GDM1 (cell line): Measurements from ENCODE around the gene TFG.

ENCODE experiments used
- DNase-seq: peaks from one replicate; lab custom pipeline; 2025; lab: John Stamatoyannopoulos, UW

TFG gene

DNA sequence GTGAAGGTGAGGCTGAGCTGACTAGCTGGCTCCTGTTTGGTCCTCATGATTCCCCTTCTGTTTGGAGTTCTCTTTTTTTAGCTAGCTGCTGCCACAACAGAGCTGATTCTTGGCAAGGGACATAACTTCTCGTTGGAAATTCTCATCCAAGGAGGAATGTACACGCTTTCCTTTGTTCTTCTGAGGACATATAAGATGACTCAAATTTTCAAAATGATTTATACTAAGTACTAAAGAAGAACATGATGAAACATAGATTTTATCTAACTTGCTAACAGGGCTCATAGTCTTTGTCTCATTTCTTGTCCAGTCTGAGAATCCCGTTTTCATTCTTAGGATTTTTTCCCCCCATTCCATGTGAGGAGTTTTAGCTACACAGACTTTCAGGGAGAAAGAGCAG is 2.9 kb upstream of the TFG start:
- no peak for DNase-seq

GRCh38 chr3:100708644-100708988 is 678 bp upstream of the TFG start:
- no peak for DNase-seq

- peak; percentile 39 for DNase-seq
Observed at GRCh38 chr3:100709842-100710260, 557 bp downstream of the TFG start.

DNA sequence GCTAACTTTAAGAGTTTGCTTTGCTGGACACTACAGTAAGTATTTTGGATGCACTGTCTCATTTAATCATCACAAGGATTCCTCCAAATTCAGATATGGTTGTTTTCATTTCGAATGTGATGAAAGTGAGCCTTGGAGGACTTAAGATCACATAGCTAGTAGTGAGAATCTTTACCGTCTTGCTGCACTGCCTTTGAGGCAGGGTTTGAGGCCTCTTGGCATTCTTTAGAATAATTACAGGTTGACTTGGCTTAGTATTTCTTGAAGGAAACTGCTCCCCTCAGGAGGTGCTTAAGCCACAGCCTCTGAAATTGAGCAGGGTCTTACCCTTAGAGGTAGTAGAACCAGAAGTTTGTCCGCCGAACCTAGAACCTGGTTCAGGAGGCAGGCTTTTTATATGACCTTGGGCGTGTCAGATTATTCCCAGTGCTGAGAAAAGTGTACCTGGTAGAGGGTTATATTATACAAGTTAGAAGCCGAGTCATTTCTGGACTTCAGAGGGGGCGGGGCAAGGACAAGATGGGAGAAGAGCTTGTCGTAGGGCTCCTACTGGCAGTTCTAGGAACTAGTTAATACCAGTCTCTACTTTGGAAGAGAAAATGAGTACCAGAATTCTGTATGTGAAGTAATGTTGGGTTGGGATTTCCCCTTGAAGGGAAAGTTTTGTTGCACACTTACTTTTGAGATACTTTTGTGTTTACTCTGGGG is 1.1 kb downstream of the TFG start:
- peak; percentile 2 for DNase-seq

GRCh38 chr3:100715176-100715575 is 5.9 kb downstream of the TFG start:
- no peak for DNase-seq

DNA sequence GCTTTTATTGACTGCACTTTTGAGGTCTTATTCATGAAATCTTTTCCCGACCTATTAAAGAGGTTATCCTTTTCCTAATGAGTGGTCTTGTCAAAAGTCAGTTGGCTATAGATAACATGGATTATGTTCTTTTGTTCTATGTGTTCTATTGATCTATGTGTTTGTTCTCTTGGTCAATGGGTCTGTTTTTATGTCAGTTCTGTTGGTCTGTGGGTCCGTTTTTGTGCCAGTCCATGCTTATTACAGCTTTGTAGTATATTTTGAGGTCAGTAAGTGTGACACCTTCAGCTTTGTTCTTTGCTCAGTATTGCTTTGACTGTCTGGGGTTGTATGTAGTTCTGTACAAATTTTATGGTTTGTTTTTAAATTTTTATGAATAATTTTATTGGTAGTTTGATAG is 7.8 kb downstream of the TFG start:
- DNase-seq = no peak

DNA sequence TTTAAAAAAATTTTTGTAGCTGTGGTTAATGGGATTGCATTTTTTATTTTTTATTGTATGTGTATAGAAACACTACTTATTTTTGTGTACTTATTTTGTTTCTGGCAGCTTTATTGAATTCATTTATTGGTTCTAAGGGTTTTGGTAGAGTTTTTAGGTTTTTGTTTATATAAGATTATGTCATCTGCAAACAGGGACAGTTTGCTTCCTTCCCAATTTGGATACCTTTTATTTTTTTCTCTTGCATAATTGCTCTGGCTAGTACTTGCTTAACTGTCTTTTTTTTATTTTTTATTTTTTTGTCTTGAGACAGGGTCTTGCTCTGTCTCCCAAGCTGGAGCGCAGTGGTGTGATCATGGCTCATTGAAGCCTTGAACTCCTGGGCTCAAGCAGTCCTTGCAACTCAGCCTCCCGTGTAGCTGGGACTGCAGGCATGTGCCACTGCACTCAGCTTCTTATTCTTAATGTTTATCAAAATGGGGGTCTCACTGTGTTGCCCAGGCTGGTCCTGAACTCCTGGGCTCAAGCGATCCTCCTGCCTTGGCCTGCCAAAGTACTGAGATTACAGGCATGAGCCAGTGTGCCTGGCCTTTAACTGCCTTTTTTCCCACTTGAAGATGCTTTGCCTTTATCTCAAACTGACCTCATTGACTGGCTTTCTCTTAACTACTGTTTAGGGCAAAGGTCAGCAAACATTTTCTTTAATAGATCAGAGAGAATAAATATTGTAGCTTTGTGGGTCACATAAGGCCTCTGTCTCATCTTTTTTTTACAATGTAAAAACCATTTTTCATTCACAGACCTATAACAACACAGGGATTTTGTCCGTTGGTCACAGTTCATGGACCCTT is 8.6 kb downstream of the TFG start:
- DNase-seq = no peak

- no peak for DNase-seq
Observed at GRCh38 chr3:100719136-100719535, 9.8 kb downstream of the TFG start.

DNA sequence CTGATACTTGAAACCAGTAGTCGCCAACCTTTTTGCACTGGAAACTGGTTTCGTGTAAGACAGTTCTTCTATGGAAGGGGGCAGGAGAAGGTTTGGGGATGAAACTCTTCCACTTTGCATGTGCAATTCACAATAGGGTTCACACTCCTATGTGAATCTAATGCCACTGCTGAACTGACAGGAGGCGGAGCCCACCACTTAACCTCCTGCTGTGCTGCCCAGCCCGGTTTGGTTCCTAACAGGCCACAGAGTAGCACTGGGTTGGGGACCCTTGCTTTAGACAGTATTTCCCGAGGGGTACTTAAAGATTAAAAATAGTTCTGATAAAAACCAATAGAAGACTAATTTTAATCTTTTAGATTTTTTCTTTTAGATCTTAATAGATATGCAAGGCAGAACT is 11.1 kb downstream of the TFG start:
- DNase-seq = no peak

GRCh38 chr3:100725935-100726513 is 16.7 kb downstream of the TFG start:
- no peak for DNase-seq

DNA sequence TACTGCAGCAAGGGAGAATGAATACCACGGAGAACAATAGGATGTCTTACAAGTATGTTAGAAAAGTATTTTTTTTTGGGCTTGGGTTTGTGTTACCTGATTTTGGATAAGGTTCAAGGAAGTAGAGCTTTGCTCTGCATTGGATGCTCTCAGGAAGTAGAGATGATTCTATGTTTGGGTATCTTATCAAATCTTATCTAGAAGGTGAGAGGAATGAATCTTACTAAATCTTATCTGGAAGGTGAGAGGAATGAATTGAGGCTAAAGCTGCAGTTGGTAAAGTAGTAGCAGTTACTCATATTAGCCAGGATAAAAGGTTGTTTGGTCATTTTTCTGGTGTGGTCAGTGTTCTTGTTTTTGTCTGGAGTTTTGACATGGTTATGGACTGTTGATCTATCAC is 17.4 kb downstream of the TFG start:
- no peak for DNase-seq

- no peak for DNase-seq
Observed at GRCh38 chr3:100730524-100730923, 21.2 kb downstream of the TFG start.

- no peak for DNase-seq
Observed at GRCh38 chr3:100732435-100732834, 23.1 kb downstream of the TFG start.

GRCh38 chr3:100737334-100737733 is 28.0 kb downstream of the TFG start:
- DNase-seq = no peak

DNA sequence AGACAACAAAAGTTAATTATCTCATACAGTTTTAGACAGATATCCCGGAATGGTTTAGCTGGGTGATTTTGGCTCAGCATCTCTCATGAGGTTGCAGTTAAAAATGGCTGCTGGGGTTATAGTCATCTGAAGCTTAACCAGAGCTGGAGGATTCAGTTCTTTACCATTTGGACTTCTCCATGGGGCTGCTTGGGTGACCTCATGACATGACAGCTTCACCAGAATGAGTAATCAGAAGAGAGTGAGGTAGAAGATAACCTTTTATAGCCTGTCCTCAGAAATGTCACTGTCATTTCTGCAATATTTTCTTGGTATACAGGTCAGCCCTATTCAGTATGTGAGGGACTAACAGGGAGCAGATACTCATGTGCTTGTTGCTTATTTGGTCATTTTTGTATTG is 30.9 kb downstream of the TFG start:
- DNase-seq = no peak

DNA sequence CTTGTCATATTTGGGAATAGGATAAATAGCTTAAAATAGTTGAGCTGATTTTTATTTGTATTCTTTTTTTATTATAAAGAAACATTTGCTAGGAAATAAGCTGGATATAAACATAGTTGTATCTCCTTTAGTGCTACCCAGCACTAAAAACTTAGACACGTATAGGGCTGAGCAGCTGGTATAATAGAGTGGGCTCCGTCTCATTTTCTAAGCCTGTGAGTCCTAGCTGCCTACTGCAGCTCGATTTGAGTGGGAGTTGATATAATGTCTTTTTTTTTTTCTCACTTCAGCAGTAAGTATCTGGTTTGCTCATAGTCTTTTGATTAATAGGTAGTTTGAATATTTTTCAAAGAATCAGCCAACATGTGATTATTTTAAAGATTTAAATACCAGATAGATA is 34.2 kb downstream of the TFG start:
- DNase-seq = no peak

GRCh38 chr3:100744671-100745070 is 35.4 kb downstream of the TFG start:
- DNase-seq = no peak

GRCh38 chr3:100745617-100746016 is 36.3 kb downstream of the TFG start:
- no peak for DNase-seq

GRCh38 chr3:100746092-100746491 is 36.8 kb downstream of the TFG start:
- no peak for DNase-seq

DNA sequence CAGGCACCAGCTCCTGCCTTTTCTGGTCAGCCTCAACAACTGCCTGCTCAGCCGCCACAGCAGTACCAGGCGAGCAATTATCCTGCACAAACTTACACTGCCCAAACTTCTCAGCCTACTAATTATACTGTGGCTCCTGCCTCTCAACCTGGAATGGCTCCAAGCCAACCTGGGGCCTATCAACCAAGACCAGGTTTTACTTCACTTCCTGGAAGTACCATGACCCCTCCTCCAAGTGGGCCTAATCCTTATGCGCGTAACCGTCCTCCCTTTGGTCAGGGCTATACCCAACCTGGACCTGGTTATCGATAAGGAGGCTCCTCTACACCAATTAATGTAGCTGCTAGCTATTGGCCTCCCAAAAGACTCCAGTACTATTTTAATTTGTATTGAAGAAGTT is 38.9 kb downstream of the TFG start:
- no peak for DNase-seq

GRCh38 chr3:100748967-100749366 is 39.7 kb downstream of the TFG start:
- DNase-seq = no peak

DNA sequence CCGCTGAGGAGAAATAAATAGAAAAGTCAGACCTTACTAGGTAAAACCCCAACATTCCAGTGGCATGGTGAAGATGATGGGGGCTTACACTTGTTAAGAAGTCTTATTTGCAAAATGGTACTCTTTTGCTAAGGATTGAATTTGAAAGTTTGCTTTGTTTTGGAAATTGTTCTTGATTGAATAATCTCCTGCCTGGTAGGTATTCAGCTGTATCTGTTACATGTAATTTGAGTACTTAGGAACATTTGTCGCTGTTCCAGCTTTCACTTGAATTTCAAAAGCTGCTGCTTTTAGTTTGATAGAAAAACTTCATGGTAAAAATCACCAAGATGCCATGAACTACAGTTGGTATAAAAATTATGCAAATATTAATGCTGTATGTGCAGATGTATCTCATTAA is 44.6 kb downstream of the TFG start:
- no peak for DNase-seq

- no peak for DNase-seq
Observed at GRCh38 chr3:100754563-100755334, 45.5 kb downstream of the TFG start.
